Inflammatory macrophage (primary cell): Measurements from ENCODE around the gene TOMM22.

Experiments
- DNase-seq, 2 donors: peaks; one replicate each; pipeline ENCODE4 v3.0.0-alpha.2; 2020 to 2022

The TOMM22 gene

DNA sequence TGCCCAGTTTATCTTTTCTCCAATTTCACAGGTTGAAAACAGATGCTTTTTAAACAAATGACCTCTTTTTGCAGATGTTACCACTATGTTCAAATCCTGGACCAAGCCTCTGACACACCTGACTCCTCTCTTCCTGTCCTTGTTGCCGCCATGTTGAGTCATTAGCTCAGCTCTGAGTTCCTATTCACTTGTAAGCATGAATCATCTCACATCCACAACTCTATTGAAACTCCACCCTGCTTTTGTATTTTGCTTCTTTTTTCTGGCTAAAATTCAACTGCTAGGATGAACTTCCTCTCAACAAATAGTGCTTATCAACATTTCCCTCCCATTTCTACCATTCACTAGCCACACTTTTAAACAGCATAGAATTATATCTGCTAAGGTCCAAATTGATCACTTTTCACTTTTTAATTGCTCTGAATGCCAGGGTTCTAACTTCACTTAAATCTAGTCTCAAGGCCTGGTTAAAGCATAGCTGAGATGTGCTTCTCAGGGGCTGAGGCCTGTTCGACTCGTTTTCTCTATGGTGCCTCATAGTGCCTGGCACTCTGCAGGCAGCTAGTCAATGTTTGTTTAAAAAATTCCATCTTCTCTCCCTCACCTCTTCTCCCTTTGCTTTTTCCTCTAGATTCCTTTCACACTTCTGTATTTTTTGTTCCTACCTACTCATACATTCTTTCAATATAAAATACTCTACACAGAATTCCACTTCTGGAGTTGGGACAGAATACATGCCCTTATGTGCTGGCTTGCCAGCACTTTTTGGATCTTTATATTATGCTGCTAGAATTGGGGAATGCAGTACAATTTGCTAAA is 15.1 kb downstream of the TOMM22 start:
- DNase-seq, result peak; percentile 65 to 79

- no peak for DNase-seq
Observed at GRCh38 chr22:38697425-38698089, 15.8 kb downstream of the TOMM22 start.

DNA sequence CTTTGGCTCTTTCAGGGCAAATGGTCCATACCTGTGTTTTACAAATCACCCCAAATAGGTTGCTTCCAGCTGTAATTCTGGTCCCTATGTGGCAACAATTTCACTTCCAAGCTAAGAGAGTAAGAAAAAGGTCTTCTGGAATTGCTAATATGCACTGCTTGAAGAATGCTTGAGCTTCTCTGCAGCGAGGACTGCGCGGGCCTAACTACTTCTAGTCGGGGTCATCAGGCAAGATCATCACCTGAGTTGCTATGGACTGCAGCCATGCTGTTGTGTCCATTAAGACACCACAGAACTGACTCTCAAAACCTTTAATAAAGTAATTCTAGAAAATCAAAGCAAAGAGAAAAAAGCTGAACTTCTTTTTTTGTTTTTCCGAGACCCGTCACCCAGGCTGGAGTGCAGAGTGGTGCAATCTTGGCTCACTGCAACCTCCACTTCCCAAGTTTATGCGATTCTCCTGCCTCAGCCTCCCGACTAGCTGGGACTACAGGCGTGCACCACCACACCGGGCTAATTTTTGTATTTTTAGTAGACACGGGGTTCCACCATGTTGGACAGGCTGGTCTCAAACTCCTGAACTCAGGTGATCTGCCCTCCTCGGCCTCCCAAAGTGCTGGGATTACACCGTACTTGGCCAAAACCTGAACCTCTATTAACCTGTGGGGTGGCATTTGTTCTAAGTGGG is 16.8 kb downstream of the TOMM22 start:
- DNase-seq, result no peak

DNA sequence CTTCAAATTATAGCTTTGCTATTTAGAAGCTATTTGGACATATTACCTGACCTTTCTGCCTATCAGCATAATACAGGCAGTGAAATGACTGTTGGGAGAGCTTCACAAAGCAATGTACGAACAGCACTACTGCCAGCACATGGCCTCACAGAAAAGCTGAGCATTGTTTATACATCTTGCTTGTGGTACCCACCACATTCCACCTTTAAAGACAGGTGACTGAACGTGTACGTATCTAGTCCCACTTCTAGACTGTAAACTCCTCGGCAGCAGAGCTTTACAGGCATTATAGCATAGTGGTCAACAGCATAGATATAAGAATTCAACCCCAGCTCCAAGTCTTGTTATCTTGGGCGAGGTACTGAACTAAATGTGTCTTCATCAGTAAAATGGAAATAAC is 17.4 kb downstream of the TOMM22 start:
- DNase-seq, result no peak

DNA sequence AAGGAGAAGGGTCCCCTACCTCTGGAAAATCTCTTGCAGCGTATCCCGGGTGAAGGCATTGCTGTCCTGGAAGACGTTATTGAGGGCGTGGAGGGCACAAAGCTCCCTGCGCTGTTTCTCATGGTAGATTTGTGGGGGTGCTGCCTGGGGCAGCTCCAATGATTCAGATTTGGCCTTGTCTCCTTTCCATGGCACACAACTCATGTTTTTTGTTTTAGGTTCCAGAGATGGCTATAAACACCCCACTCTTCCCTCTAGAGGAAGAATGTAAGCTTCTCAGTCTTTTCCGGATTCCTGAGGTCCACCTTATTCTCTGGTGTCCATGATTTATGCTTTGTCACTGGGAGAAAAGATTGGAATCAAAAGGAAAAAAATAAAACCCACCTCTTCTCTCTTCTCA is 18.0 kb downstream of the TOMM22 start:
- no peak for DNase-seq

GRCh38 chr22:38700270-38700788 is 18.6 kb downstream of the TOMM22 start:
- peak; percentile 61 to 83 for DNase-seq

DNA sequence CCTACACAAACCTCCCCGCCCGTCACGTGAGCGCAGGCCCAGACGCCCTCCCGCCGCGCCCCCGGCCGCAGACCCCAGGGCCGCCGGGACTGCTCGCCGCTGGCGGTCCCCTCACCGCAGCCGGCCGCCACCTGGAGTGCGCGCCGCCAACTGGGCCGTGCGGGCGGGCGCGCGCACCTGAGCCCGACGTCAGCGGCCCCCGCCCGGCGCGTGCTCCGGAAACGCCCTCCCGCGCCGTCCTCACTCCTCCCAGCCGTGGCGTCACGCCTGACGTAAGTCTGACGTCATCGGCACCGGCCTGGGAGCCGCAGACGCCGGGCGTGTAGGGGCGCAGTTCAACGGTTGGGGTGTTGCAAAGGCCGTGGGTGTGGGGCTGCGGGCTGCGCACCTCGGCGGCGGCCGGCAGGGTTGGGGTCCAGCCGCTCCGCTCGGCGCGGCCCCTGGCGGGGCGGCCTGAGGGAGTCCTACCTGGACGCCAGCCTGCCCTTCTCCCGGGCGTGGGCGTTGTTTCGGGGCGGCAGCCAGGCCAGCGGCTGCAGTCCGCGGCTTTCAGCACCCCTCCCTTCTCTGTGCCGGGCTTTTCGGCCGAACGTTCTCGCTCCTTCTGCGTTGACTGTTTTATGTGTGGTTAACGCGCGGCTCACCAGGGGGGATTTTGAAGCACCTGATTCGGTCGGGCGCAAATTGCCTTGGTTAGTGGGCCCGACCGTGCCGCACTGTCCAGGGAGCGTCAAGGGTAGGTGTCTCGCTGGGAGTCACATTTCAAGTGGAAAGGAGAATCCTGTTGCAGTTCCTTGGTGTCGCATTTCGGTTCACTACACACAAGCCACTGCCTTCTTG is 19.3 kb downstream of the TOMM22 start, which contains the start of gene JOSD1:
JOSD1 (minus strand) TSS at position 155 of the 840 bp plus-strand sequence. CDS start 956 bp downstream, outside the sequence.
- DNase-seq, result peak; percentile 95 to 96

DNA sequence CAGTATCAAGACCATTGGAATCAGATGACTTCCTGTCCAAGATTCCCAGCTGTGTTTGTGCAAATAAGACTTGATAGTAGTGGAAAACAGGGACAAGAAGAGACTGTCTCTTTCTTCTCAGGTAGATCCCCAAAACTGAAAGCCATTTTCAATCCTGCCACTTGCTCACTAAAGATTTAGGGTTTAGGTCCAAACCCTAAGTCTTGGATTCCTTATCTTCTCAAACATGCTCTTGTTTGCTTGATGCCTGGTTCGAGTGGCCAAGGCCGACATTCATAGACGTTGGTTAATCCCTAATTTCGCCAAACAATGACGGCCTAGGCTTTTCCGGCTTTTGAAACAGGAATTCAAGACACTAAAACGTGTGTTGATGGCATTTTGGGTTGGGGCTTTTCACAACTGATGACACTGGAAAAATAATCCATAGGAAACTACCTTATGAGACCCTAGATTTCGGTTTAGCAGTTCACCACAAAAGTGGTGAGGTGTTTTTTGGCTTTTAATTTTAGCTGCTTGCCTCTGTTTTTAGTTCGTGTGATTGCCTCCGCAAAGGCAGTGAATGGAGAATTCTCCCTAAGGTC is 23.0 kb downstream of the TOMM22 start:
- no peak for DNase-seq

DNA sequence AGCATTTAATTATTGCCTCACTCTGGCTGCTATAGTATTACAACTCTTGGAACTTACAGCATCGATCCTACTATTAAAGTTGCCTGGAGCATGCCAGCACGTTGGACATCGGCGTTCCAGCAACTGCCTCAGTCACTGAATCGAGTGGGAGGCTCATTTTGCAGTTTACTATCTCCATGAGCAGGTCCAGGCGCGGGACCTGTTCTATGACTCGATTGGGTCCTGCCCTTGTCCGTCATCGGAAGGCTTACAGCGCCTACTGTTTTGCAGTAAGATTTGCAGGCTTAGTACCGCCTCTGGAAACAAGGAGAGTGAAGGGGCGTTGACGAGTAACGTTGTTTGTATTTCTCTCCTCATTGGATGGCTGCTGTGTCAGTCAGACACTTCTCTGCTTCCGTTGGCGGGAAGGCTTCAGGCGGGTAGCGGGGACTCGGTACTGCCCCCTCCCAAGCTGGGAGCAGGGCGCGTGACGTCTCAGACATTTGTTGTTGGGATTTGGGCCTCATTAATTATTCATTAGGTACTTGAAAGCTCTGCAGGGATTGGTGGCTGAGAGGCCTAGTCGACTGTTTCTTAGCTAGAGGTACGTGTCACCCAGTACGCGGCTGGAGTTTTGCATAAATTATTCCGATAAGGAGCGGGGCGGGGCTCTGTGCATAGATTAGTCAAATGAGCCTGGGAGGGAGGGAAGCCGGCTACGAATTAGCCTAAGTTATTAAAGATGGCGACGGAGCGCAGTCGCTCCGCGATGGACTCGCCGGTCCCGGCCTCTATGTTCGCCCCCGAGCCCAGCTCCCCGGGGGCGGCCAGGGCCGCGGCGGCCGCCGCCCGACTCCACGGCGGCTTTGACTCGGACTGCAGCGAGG is 23.7 kb downstream of the TOMM22 start, which contains the start of gene GTPBP1:
GTPBP1 (plus strand) TSS at position 710 of the 866 bp plus-strand sequence; CDS start at position 722, 12 bp downstream.
- peak; percentile 100 for DNase-seq

- DNase-seq, result peak in 1 of 2 donors; percentile 41
Observed at GRCh38 chr22:38706101-38706900, 24.5 kb downstream of the TOMM22 start.

- DNase-seq, result no peak
Observed at GRCh38 chr22:38706901-38707195, 25.1 kb downstream of the TOMM22 start.

- no peak for DNase-seq
Observed at GRCh38 chr22:38707346-38707745, 25.6 kb downstream of the TOMM22 start.

GRCh38 chr22:38707984-38708383 is 26.2 kb downstream of the TOMM22 start:
- DNase-seq, result no peak

- no peak for DNase-seq
Observed at GRCh38 chr22:38709306-38709705, 27.5 kb downstream of the TOMM22 start.

GRCh38 chr22:38710351-38710750 is 28.6 kb downstream of the TOMM22 start:
- DNase-seq, result no peak

DNA sequence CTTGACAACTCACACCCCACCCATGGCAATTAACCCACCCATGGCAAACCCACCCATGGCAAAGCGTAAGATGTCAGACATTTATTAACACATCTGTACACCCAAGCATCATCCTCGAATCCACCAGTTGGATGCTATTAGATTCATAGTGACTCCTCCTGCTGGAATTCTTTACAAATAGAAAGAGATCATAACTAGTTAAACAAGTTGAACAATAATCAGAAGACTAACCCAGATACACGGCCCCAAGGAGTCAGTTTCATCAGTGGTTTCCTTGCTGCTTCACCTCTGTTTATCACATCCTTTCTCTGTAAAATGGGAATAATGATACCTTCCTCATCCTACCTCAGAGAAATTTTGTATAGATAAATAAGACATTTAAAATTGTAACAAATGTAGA is 29.1 kb downstream of the TOMM22 start:
- no peak for DNase-seq

DNA sequence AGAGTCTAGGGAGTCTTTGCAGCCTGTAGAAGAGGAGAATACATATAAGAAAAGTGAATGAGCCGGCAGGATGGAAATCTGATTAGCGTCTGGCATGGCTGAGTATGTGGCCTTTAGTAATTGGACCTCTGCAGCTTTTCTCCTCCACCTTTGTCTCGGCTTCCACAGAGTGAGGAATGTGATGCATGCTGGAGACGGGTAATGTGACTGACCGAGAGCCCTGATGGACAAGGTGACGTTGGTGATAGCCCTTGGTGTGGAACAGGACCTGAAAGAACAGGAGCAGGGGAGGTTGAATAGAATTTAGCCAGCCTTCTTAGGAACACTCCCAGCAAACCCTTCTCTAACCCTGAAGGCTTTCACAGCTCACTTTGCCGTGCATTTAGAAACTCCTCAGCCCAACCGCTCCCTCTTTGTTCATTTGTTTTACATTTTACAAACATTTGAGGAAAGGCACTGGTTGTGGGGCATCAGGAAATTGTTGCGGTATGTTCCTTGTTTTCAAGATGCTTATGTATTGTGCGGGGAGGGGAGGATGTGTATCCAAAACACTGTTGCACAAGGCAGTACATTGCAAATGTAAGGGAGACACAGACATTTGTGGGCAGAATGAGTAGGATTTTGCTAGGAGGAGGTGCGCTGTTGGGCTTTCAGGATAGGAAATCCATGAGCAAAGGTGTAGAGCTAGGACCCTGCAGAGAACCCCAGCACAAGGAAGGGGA is 30.9 kb downstream of the TOMM22 start:
- no peak for DNase-seq

DNA sequence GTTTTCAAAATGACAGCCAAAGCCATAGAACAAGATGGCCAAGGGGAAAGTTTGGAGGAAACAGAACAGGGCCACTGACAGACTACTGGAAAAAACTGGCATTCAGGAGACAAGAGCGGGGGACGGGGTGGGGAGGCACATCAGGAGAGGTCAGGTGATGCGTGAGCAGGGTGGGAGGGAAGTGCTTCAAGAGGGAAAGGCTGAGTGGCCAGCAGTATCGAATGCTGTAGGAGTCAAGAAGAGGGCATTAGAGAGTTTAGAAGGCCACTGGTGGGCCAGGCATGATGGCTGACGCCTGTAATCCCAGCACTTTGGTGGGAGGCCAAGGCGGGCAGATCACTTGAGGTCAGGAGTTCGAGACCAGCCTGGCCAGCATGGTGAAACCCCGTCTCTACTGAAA is 32.2 kb downstream of the TOMM22 start:
- DNase-seq, result no peak

DNA sequence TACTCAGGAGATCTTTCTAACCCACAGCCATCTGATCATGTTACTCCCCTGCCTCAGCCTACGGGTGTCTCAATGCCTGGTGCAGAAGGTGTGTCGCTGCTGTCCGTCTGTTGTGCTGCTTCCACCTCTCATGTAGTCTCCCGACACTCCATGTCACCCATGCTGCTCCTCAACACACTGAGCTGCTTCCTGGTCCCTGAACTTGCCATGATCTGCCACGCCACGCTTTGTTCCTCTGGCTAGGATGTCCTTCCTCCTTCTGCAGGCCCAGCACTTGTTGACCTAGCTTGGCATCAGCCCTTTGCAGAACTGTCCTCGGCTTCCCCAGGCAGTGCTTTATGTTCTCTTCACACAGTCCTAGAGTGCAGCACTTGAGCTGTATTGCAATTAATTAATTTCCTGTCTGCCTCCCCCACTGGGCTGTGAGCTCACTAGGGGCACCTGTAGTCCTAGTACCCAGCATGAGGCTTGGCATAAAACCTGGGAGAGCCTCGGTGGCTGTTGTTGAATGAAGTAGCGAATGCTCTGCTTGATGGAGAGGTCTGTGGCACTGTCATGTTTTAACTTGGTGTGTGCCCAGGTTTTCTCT is 33.5 kb downstream of the TOMM22 start:
- peak; percentile 63 to 72 for DNase-seq
